ENCODE results near the gene AGK. TPM values are rescaled to one million over a fixed set of nuclear protein-coding genes. Genes with fewer than 3 reads are reported as not detected.
"Not testable (repeated sequence)": the region's sequence is repeated elsewhere in the genome, so short reads cannot be mapped to it uniquely, and the experiment has no call there.

Gene AGK
- total RNA-seq, 2 donors from 2014 or later: 30.4 to 40.6 TPM

GRCh38 chr7:141541375-141541774 is 9.8 kb upstream of the AGK start:
- no peak for DNase-seq (ENCODE audit: low spot score in 2 of 2)
- H3K9me3 Mint-ChIP-seq: no peaks in the 10 kb centered on the region
- H3K36me3 Mint-ChIP-seq: no peaks in the 10 kb centered on the region
- H3K27ac Mint-ChIP-seq: no peak overlapping the region
- no peak for ATAC-seq

- Mint-ChIP-seq H3K36me3 (no peaks in the 10 kb centered on the region), H3K27ac (no peak overlapping the region), H3K9me3 (no peaks in the 10 kb centered on the region)
- ATAC-seq (no peak), DNase-seq (ENCODE audit: low spot score in 2 of 2) (no peak)
Observed at GRCh38 chr7:141544831-141545230, 6.4 kb upstream of the AGK start.

- H3K36me3 Mint-ChIP-seq: peaks cover 22 to 25% of the 10 kb centered on the region in 2 donors
- DNase-seq (ENCODE audit: low spot score in 2 of 2) (no peak), ATAC-seq (no peak)
- H3K27ac Mint-ChIP-seq: no peak overlapping the region
- no peaks in the 10 kb centered on the region for H3K9me3 Mint-ChIP-seq
Observed at GRCh38 chr7:141549582-141549981, 1.6 kb upstream of the AGK start.

- ATAC-seq (peak; percentile 2 to 14), DNase-seq (ENCODE audit: low spot score in 2 of 2) (peak in 1 of 2 donors; percentile 18)
- H3K36me3 Mint-ChIP-seq: peaks cover 30 to 33% of the 10 kb centered on the region in 2 donors
- peak overlapping the region; percentile 75 to 90 for H3K27ac Mint-ChIP-seq
- no peaks in the 10 kb centered on the region for H3K9me3 Mint-ChIP-seq
Observed at GRCh38 chr7:141550386-141551093, 670 bp upstream of the AGK start.

GRCh38 chr7:141551782-141552181 is 572 bp downstream of the AGK start:
- Mint-ChIP-seq H3K9me3 (no peaks in the 10 kb centered on the region), H3K36me3 (peaks cover 39 to 41% of the 10 kb centered on the region in 2 donors), H3K27ac (peak overlapping the region; percentile 88 to 90)
- ATAC-seq (peak; percentile 65 to 72), DNase-seq (ENCODE audit: low spot score in 2 of 2) (no peak)

GRCh38 chr7:141557360-141557759 is 6.2 kb downstream of the AGK start:
- Mint-ChIP-seq H3K36me3 (peaks cover 54 to 69% of the 10 kb centered on the region in 2 donors), H3K27ac (peak overlapping the region in 1 of 2 donors; percentile 80), H3K9me3 (peaks cover 0 to 6% of the 10 kb centered on the region in 2 donors)
- no peak for ATAC-seq
- DNase-seq (ENCODE audit: low spot score in 2 of 2): no peak

- not testable (repeated sequence) for H3K9me3 Mint-ChIP-seq; DNase-seq (ENCODE audit: low spot score in 2 of 2)
- ATAC-seq: peak; percentile 46 to 61
- Mint-ChIP-seq H3K36me3 (peaks cover 49 to 63% of the 10 kb centered on the region in 2 donors), H3K27ac (peak overlapping the region; percentile 80 to 93)
Observed at GRCh38 chr7:141557831-141558531, 6.8 kb downstream of the AGK start.

- DNase-seq (ENCODE audit: low spot score in 2 of 2) (no peak), ATAC-seq (peak; percentile 93 to 95)
- Mint-ChIP-seq H3K27ac (peak overlapping the region; percentile 80 to 93), H3K36me3 (peaks cover 50 to 69% of the 10 kb centered on the region in 2 donors), H3K9me3 (peaks cover 0 to 11% of the 10 kb centered on the region in 2 donors)
Observed at GRCh38 chr7:141558544-141559183, 7.5 kb downstream of the AGK start.

- no peak for ATAC-seq
- Mint-ChIP-seq H3K9me3 (peaks cover 0 to 22% of the 10 kb centered on the region in 2 donors), H3K27ac (no peak overlapping the region), H3K36me3 (peaks cover 58 to 80% of the 10 kb centered on the region in 2 donors)
- DNase-seq (ENCODE audit: low spot score in 2 of 2): no peak
Observed at GRCh38 chr7:141559961-141560360, 8.8 kb downstream of the AGK start.

GRCh38 chr7:141562036-141562435 is 10.8 kb downstream of the AGK start:
- Mint-ChIP-seq H3K36me3 (peaks cover 61 to 73% of the 10 kb centered on the region in 2 donors), H3K9me3 (peaks cover 0 to 23% of the 10 kb centered on the region in 2 donors), H3K27ac (no peak overlapping the region)
- no peak for ATAC-seq
- no peak for DNase-seq (ENCODE audit: low spot score in 2 of 2)

- no peak for ATAC-seq
- Mint-ChIP-seq H3K9me3 (peaks cover 0 to 23% of the 10 kb centered on the region in 2 donors), H3K36me3 (peaks cover 56 to 71% of the 10 kb centered on the region in 2 donors), H3K27ac (no peak overlapping the region)
- no peak for DNase-seq (ENCODE audit: low spot score in 2 of 2)
Observed at GRCh38 chr7:141562543-141562942, 11.3 kb downstream of the AGK start.

GRCh38 chr7:141562972-141563371 is 11.8 kb downstream of the AGK start:
- no peak overlapping the region for H3K27ac Mint-ChIP-seq
- no peak for ATAC-seq

GRCh38 chr7:141563956-141564623 is 12.9 kb downstream of the AGK start:
- H3K27ac Mint-ChIP-seq: peak overlapping the region in 1 of 2 donors; percentile 64
- peak; percentile 15 to 59 for DNase-seq (ENCODE audit: low spot score in 2 of 2)
- ATAC-seq: peak; percentile 96 to 97
- H3K9me3 Mint-ChIP-seq: peaks cover 0 to 23% of the 10 kb centered on the region in 2 donors
- H3K36me3 Mint-ChIP-seq: peaks cover 52 to 65% of the 10 kb centered on the region in 2 donors

More at GRCh38 chr7:141562972-141563371, 11.8 kb downstream of the AGK start:
- no peak for DNase-seq (ENCODE audit: low spot score in 2 of 2)
- peaks cover 0 to 23% of the 10 kb centered on the region in 2 donors for H3K9me3 Mint-ChIP-seq
- peaks cover 52 to 71% of the 10 kb centered on the region in 2 donors for H3K36me3 Mint-ChIP-seq

- Mint-ChIP-seq H3K27ac (no peak overlapping the region), H3K36me3 (peaks cover 47 to 50% of the 10 kb centered on the region in 2 donors)
Observed at GRCh38 chr7:141567432-141567831, 16.2 kb downstream of the AGK start.

GRCh38 chr7:141568227-141568626 is 17.0 kb downstream of the AGK start:
- DNase-seq (ENCODE audit: low spot score in 2 of 2) (no peak), ATAC-seq (no peak)
- peaks cover 48 to 51% of the 10 kb centered on the region in 2 donors for H3K36me3 Mint-ChIP-seq
- peaks cover 0 to 17% of the 10 kb centered on the region in 2 donors for H3K9me3 Mint-ChIP-seq
- H3K27ac Mint-ChIP-seq: no peak overlapping the region

More at GRCh38 chr7:141567432-141567831, 16.2 kb downstream of the AGK start:
- peaks cover 0 to 17% of the 10 kb centered on the region in 2 donors for H3K9me3 Mint-ChIP-seq
- DNase-seq (ENCODE audit: low spot score in 2 of 2) (no peak), ATAC-seq (no peak)

- H3K9me3 Mint-ChIP-seq: peaks cover 10 to 18% of the 10 kb centered on the region in 2 donors
- ATAC-seq (no peak), DNase-seq (ENCODE audit: low spot score in 2 of 2) (no peak)
- H3K27ac Mint-ChIP-seq: no peak overlapping the region
- peaks cover 48 to 51% of the 10 kb centered on the region in 2 donors for H3K36me3 Mint-ChIP-seq
Observed at GRCh38 chr7:141571059-141571458, 19.8 kb downstream of the AGK start.

Measured in activated naive CD4-positive, alpha-beta T cell treated with anti-CD3 and anti-CD28 coated beads, Interleukin-2, amount 50 U/mL, for 72 hours (primary cell).